BJ (cell line): ENCODE results near the gene AGAP1. TPM values are rescaled to one million over a fixed set of nuclear protein-coding genes. Genes with fewer than 3 reads are reported as not detected.

ENCODE experiments used
- CTCF ChIA-PET: fragments of 350-600 bp; formaldehyde crosslinking; extraction: SDS; loops from one replicate; lab custom pipeline; 2021; ENCODE audit warnings: antibody characterized with exemption, inconsistent platforms; lab: Yijun Ruan, JAX
- POLR2A ChIA-PET: fragments of 300-600 bp; sonication (Branson Sonifier 250); formaldehyde crosslinking; extraction: SDS; loops from one replicate; lab custom pipeline; 2021; ENCODE audit warnings: antibody characterized with exemption; lab: Charles Lee
- DNase-seq: peaks from one replicate; pipeline ENCODE4 v3.0.0-alpha.2; 2011; ENCODE audit warnings: low read depth
- H3K27me3 ChIP-seq: 2 replicates; pipeline ENCODE4 v1.6.0; 2011; ENCODE audit warnings: low read length; ENCODE audit not compliant: control insufficient read depth, insufficient read depth
- H3K36me3 ChIP-seq: 2 replicates; pipeline ENCODE4 v1.5.1; 2011; ENCODE audit warnings: low read length; ENCODE audit not compliant: control insufficient read depth, insufficient read depth
- H3K4me3 ChIP-seq: 2 replicates; pipeline ENCODE4 v1.5.1; 2011; ENCODE audit warnings: low read depth, mild to moderate bottlenecking, control low read depth, low read length
- polyA plus RNA-seq: library from polyadenylated mRNA; depleted of rRNA; stranded (reverse); fragments of >200 nt; gene quantifications from 2 replicates; pipeline ENCODE4 v1.2.3, GENCODE V29; 2011
- TF ChIP-seq, protein P1 (sequence below): IDR thresholded peaks from 2 replicates; pipeline ENCODE4 v1.5.1; 2011; ENCODE audit warnings: low read depth, mild to moderate bottlenecking, control low read depth, inconsistent platforms, low read length, moderate library complexity; ENCODE audit not compliant: insufficient read depth

Gene AGAP1
- polyA plus RNA-seq, 1 experiment, result 14.9 TPM

DNA sequence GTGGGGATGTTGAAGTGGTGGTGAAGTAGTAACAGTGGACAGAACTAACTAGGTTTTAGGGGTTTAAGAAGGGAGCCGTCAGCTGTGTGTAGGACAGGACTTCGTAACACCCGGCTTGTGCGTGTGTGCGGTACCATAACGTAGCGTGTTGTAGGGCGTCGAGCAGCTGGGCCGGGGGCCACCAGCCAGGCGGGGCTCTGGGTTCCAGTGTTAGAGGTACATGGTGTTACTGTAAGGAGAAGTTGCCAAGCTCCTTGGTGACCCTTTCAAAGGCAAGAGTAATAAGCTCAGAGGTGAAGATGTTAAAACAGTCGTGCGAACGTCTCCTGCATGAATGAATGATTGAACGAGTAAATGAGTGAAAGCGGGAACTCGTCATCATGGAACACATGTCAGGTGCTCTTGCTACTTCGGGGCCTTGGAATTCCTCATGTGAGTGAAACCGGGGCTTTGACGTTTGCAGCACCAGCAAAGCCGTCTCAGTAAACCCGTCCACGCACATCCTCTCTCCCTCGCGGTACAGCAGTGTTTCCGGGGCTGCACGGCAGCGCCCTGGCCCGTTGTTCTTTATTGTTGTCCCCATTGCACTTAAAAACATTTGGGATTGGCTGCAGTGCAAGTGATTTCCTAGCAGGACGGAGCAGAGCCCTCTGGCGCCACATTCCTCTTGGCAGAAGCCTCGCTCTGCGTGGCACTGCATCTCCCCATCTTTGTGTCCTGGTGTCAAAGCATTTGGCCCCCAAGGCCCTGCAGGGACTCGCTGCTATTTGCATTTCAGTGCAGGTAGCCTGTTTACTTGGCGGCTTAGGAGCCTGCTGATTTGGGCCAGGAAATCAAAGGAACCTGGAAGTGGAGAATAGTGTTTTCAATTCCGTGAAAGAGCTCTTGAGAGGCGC, 559.3 kb downstream of the AGAP1 start:
- Histone ChIP-seq H3K4me3 (no peak overlapping the region), H3K36me3 (peaks cover 2% of the 10 kb centered on the region; the same call in 1 of the 2 replicates), H3K27me3 (no peaks in the 10 kb centered on the region)
- DNase-seq, result no peak
- POLR2A ChIA-PET, result no interaction called here
- CTCF ChIA-PET, result interaction anchor here (1.1 kb wide), 1 partner anchor 35 kb away, joined by 5 read pairs; no protein-coding TSS in a partner anchor
- TF ChIP-seq, protein P1, sequence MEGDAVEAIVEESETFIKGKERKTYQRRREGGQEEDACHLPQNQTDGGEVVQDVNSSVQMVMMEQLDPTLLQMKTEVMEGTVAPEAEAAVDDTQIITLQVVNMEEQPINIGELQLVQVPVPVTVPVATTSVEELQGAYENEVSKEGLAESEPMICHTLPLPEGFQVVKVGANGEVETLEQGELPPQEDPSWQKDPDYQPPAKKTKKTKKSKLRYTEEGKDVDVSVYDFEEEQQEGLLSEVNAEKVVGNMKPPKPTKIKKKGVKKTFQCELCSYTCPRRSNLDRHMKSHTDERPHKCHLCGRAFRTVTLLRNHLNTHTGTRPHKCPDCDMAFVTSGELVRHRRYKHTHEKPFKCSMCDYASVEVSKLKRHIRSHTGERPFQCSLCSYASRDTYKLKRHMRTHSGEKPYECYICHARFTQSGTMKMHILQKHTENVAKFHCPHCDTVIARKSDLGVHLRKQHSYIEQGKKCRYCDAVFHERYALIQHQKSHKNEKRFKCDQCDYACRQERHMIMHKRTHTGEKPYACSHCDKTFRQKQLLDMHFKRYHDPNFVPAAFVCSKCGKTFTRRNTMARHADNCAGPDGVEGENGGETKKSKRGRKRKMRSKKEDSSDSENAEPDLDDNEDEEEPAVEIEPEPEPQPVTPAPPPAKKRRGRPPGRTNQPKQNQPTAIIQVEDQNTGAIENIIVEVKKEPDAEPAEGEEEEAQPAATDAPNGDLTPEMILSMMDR, result no peak

DNA sequence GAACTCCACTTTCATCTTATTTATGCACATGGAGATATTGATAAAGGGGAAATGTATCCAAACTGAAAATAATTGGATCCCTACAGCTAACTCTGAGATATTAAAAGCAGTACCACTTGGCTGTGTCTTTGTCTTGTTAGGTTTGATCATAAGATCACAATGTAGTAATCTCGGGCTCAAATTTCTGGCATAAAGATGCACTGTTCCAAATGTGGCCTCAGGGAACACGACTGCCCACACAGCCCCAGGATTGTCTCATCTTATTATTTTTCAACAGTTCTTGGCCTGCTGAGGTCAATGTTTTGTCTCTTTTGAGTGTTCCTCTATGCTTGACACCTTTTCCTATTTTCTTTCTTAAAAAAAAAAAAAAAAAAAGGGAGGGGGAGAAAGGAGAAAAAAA, 560.3 kb downstream of the AGAP1 start:
- no peak overlapping the region for H3K4me3 ChIP-seq
- TF ChIP-seq, protein P1, result no peak
- H3K36me3 ChIP-seq, result no peaks in the 10 kb centered on the region; the same call in 1 of the 2 replicates
- no peak for DNase-seq
- ChIA-PET POLR2A (no interaction called here), CTCF (no interaction called here)
- no peaks in the 10 kb centered on the region for H3K27me3 ChIP-seq

DNA sequence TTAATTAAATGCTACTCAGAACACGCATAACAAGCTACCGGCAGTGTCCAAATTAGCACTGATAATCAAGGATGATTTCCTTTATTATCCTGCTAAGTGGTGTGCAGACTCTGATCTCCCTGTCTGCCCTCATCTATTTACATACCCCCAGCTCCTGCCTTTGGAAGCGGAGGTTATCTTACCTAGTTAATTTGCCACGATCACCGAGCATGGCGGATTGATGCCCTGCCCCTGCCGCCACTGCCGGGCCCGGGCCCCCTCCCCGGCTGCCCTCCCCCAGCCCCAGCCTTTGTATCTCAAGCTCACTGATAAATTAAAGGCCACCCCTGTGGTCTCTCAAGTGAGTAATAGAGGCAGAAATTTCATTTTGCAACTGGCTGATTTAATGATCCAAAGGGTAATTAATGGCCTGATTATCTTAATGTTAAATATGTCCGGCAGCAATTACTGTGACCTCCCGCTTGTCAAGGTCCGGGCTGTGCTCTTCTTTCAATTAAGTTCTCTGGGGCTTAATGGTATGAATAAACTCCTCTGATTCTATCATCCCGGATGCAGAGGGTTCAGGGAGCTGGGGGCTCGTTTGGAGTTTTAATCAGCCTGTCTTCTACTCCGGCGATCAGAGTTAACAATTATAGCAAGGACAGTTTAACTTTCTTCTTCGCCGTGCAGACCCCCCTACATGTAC, 560.9 kb downstream of the AGAP1 start:
- Histone ChIP-seq H3K4me3 (no peak overlapping the region), H3K27me3 (no peaks in the 10 kb centered on the region), H3K36me3 (no peaks in the 10 kb centered on the region; the same call in 1 of the 2 replicates)
- TF ChIP-seq, protein P1, result no peak
- CTCF ChIA-PET, result no interaction called here
- POLR2A ChIA-PET, result no interaction called here
- DNase-seq, result no peak

DNA sequence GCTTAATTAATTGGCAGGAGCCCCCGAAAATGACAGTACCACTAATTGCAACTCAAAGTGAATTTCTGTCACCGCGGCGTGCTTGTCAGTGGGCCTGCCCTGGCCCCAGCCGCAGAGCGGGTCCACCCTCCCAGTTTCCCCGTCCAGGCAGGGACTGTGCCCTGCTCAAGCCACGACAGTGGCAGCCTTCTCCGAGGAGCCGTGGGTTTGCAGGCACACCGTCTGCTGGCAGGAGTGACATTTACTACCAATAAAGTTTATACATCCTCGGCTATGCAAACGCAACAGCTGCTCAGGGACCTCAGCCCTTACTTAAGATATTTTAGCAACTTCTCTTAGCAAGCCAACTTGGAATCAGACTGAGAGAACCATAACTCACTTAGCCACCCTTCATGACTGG, 561.6 kb downstream of the AGAP1 start:
- CTCF ChIA-PET, result no interaction called here
- Histone ChIP-seq H3K4me3 (no peak overlapping the region), H3K27me3 (no peaks in the 10 kb centered on the region), H3K36me3 (no peaks in the 10 kb centered on the region; the same call in 1 of the 2 replicates)
- TF ChIP-seq, protein P1, result no peak
- POLR2A ChIA-PET, result no interaction called here
- no peak for DNase-seq

DNA sequence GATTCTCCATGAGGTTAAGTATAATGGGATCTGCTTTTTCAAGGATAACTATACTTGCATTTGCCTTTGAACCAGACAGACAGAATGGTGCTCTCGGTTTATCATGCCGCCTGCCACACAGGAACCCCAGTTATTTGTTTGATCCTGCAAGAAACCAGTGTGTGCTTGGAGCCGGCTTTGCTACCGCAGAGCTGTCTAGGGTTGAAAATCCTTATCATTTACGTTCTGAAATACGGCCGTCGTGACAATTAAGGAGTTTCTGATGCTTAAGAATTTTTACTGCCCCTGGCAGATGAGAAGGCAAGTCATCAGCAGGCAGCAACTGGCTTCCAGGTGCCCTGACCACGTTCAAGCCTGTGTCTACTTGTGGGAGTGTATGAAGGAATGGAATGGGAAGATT, 562.3 kb downstream of the AGAP1 start:
- Histone ChIP-seq H3K36me3 (no peaks in the 10 kb centered on the region; the same call in 1 of the 2 replicates), H3K27me3 (no peaks in the 10 kb centered on the region), H3K4me3 (no peak overlapping the region)
- TF ChIP-seq, protein P1, result no peak
- DNase-seq, result no peak
- CTCF ChIA-PET, result no interaction called here
- POLR2A ChIA-PET, result no interaction called here
